Mesendoderm (in vitro differentiated cells): ENCODE data around the gene SNRPD2.
A peak's percentile ranks its signal among the peaks of the same experiment; 100 is the strongest.
"Not testable (repeated sequence)": the region's sequence is repeated elsewhere in the genome, so short reads cannot be mapped to it uniquely, and the experiment has no call there.

Experiments
- DNase-seq: peaks from one replicate; pipeline ENCODE4 v3.0.0; 2013
- H2AK5ac ChIP-seq: 2 replicates; pipeline ENCODE4 v1.6.1; 2013; ENCODE audit warnings: low read length, inconsistent platforms
- H2BK120ac ChIP-seq: 2 replicates; pipeline ENCODE4 v1.6.1; 2013; ENCODE audit warnings: low read depth, mild to moderate bottlenecking, low read length, moderate library complexity, mixed read lengths
- H2BK15ac ChIP-seq: replicated peaks from 2 replicates; pipeline ENCODE4 v1.6.1; 2013; ENCODE audit warnings: low read depth, mild to moderate bottlenecking, moderate library complexity
- H2BK5ac ChIP-seq: 2 replicates; pipeline ENCODE4 v1.6.1; 2013; ENCODE audit warnings: low read length, inconsistent platforms
- H3K18ac ChIP-seq: 2 replicates; pipeline ENCODE4 v1.6.1; 2013; ENCODE audit warnings: mild to moderate bottlenecking, low read length, mixed read lengths
- H3K23ac ChIP-seq: one replicate; pipeline ENCODE4 v1.6.1; 2013; ENCODE audit warnings: low read length
- H3K27ac ChIP-seq: 2 replicates; pipeline ENCODE4 v1.5.1; 2013; ENCODE audit warnings: low read depth, mild to moderate bottlenecking, inconsistent platforms, low read length, moderate library complexity
- H3K27me3 ChIP-seq: 2 replicates; pipeline ENCODE4 v1.6.1; 2013; ENCODE audit warnings: low read length, control low read depth, mild to moderate bottlenecking, inconsistent platforms; ENCODE audit not compliant: insufficient read depth, poor library complexity
- H3K36me3 ChIP-seq: 2 replicates; pipeline ENCODE4 v1.6.1; 2013; ENCODE audit warnings: low read length, inconsistent platforms; ENCODE audit not compliant: control insufficient read depth, insufficient read depth
- H3K4ac ChIP-seq: one replicate; pipeline ENCODE4 v1.6.1; 2013; ENCODE audit warnings: low read depth, mild to moderate bottlenecking, low read length, moderate library complexity
- H3K4me1 ChIP-seq: 2 replicates; pipeline ENCODE4 v1.6.1; 2013; ENCODE audit warnings: low read depth, low read length, inconsistent platforms; ENCODE audit not compliant: control insufficient read depth
- H3K4me2 ChIP-seq: 2 replicates; pipeline ENCODE4 v1.6.1; 2013; ENCODE audit warnings: low read length
- H3K4me3 ChIP-seq: 2 replicates; pipeline ENCODE4 v1.5.1; 2013; ENCODE audit warnings: mild to moderate bottlenecking, low read length
- H3K56ac ChIP-seq: one replicate; pipeline ENCODE4 v1.6.1; 2013; ENCODE audit warnings: low read length
- H3K79me1 ChIP-seq: 2 replicates; pipeline ENCODE4 v1.6.1; 2013; ENCODE audit warnings: low read length, inconsistent platforms
- H3K79me2 ChIP-seq: 2 replicates; pipeline ENCODE4 v1.6.1; 2013; ENCODE audit warnings: mild to moderate bottlenecking, low read length; ENCODE audit not compliant: control insufficient read depth, insufficient read depth
- H3K9ac ChIP-seq: 2 replicates; pipeline ENCODE4 v1.6.1; 2013; ENCODE audit warnings: low read length, inconsistent platforms
- H4K5ac ChIP-seq: one replicate; pipeline ENCODE4 v1.6.1; 2013; ENCODE audit warnings: low read length
- H4K8ac ChIP-seq: one replicate; pipeline ENCODE4 v1.6.1; 2013; ENCODE audit warnings: low read depth, mild to moderate bottlenecking, control low read depth, low read length, moderate library complexity
- WGBS: extraction: QIAGEN DNeasy Blood & Tissue Kit; methylation state at CpG from one replicate; pipeline ENCODE4 v1.1.7; 2013; ENCODE audit warnings: low lambda C conversion rate, missing lambda C conversion rate; ENCODE audit not compliant: insufficient coverage; ENCODE audit errors: extremely low coverage; 5-methylcytosine and 5-hydroxymethylcytosine counted together

The SNRPD2 gene

GRCh38 chr19:45729800-45730290 is 38.1 kb upstream of the SNRPD2 start:
- no peak overlapping the region for H4K8ac ChIP-seq
- peak overlapping the region; percentile 71 for H3K4me3 ChIP-seq
- peaks cover 16% of the 10 kb centered on the region for H3K79me1 ChIP-seq
- no peaks in the 10 kb centered on the region for H3K36me3 ChIP-seq
- peaks cover 24% of the 10 kb centered on the region for H3K79me2 ChIP-seq
- no CpG with 5 or more reads among the region's 10 CpGs for WGBS
- H3K27me3 ChIP-seq: no peaks in the 10 kb centered on the region
- no peak overlapping the region for H2BK5ac ChIP-seq
- H2BK120ac ChIP-seq: no peak overlapping the region
- peak overlapping the region; percentile 33 for H3K27ac ChIP-seq
- H3K9ac ChIP-seq: peak overlapping the region; percentile 95
- peak overlapping the region; percentile 89 for H3K18ac ChIP-seq
- H3K4me1 ChIP-seq: no peaks in the 10 kb centered on the region
- no peak overlapping the region for H2BK15ac ChIP-seq
- H3K4me2 ChIP-seq: peak overlapping the region; percentile 96
- H3K23ac ChIP-seq: peak overlapping the region; percentile 6
- H3K56ac ChIP-seq: peak overlapping the region; percentile 96
- peak; percentile 70 for DNase-seq
- no peak overlapping the region for H4K5ac ChIP-seq
- no peak overlapping the region for H3K4ac ChIP-seq
- no peak overlapping the region for H2AK5ac ChIP-seq

GRCh38 chr19:45728683-45729082 is 36.9 kb upstream of the SNRPD2 start:
- not testable (repeated sequence) for DNase-seq, H3K27ac ChIP-seq, H4K8ac ChIP-seq, H3K36me3 ChIP-seq, H2AK5ac ChIP-seq, H3K4me3 ChIP-seq, H3K4me1 ChIP-seq, H3K23ac ChIP-seq, H2BK15ac ChIP-seq, H4K5ac ChIP-seq, H3K56ac ChIP-seq, H3K18ac ChIP-seq, H2BK5ac ChIP-seq, H3K27me3 ChIP-seq, H3K4ac ChIP-seq, H2BK120ac ChIP-seq, H3K4me2 ChIP-seq, H3K9ac ChIP-seq
- no CpG with 5 or more reads among the region's 18 CpGs for WGBS
- peaks cover 26% of the 10 kb centered on the region for H3K79me2 ChIP-seq
- peaks cover 16% of the 10 kb centered on the region for H3K79me1 ChIP-seq

GRCh38 chr19:45720065-45720464 is 28.3 kb upstream of the SNRPD2 start:
- not testable (repeated sequence) for H4K5ac ChIP-seq, H3K4me1 ChIP-seq, H3K27ac ChIP-seq, H3K9ac ChIP-seq, H3K36me3 ChIP-seq, H3K18ac ChIP-seq, DNase-seq, H3K4ac ChIP-seq, H3K27me3 ChIP-seq, H2BK120ac ChIP-seq, H3K56ac ChIP-seq, H4K8ac ChIP-seq, H2BK5ac ChIP-seq, H3K23ac ChIP-seq, H2BK15ac ChIP-seq, H2AK5ac ChIP-seq, H3K4me3 ChIP-seq, H3K79me1 ChIP-seq, H3K4me2 ChIP-seq
- no CpG with 5 or more reads among the region's 11 CpGs for WGBS
- peaks cover 18% of the 10 kb centered on the region for H3K79me2 ChIP-seq

DNA sequence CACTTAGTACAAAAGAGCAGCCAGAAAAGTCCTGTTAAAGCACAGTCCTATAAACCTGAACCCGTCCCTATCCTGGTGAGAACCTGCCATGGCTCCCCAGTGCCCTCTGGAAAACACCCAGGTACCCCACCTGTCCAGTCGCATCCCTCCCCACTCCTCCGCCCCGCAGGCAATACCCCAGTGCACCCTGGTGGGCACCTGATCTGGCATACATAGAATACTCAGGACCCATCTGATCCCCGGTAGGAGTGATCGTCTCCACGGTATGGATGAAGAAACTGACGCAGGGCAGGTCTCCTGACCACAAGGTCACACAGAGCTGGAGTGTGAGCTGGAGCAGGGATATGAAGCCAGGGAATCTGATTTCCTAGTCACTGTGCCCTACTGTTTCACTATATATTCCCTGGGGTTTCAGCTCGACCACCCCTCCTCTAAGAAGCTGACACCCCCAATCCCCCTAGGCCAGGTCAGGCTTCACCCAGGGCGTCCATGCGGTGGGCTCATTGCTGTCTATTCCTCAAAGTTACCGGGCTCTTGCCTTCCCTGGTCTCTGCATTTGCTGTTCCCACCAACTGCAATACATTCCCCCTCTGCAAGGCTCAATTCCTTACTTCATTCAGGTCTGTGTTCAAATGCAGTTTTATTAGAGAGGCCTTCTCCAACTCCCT is 26.4 kb upstream of the SNRPD2 start:
- Histone ChIP-seq H3K4ac (no peak overlapping the region), H3K56ac (peak overlapping the region; percentile 90), H3K27me3 (no peaks in the 10 kb centered on the region), H3K36me3 (peaks cover 2% of the 10 kb centered on the region), H2BK5ac (peak overlapping the region; percentile 85), H2BK120ac (no peak overlapping the region), H4K5ac (no peak overlapping the region), H2BK15ac (no peak overlapping the region), H4K8ac (no peak overlapping the region), H2AK5ac (peak overlapping the region; percentile 66), H3K18ac (peak overlapping the region; percentile 6), H3K27ac (peak overlapping the region; percentile 76), H3K23ac (peak overlapping the region; percentile 30), H3K4me1 (no peaks in the 10 kb centered on the region), H3K79me2 (peaks cover 29% of the 10 kb centered on the region), H3K4me3 (peak overlapping the region; percentile 44), H3K79me1 (peaks cover 18% of the 10 kb centered on the region), H3K4me2 (peak overlapping the region; percentile 86), H3K9ac (peak overlapping the region; percentile 85)
- WGBS: no CpG with 5 or more reads among the region's 12 CpGs
- DNase-seq: no peak

DNA sequence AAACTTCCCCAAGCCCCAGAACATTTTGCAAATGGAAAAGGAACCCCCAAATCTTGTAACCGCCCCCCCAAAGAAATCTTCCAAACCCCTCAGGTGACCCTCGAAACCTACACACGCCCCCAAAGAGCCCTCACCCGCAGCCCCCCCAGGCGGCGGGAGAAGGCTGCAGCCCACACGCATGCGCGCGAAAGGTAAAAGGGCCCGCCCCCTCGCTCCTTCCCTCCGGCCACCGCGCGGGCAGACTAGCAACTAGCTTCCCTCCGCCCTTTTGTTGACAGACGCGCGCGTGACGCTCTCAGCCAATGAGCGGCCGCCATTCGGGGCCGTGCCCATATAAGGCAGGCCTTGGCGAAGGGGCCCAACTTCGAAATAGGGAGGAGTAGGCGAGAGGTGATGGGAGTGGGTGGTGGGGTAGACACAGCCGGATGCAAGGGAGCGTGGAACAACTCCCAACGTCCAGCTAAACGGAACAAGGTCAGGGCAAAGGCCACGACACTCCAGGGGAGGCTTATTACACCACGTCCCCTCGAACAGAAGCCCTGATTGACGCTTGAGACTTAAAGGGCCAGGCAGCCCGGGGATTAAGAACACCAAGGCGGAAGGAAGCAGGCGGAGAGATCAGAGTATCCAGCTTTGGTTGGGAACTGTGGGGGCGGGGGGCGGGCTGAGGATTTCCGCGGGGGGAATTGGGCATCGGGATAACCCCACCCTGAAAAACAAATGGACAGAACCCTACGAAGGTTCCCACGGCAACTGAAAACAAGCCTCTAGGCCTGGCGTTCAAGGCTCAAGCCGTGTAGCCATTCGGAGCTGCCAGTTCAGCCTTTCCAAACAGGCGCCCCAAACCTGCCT is 25.6 kb upstream of the SNRPD2 start:
- peak overlapping the region; percentile 99 for H3K4me2 ChIP-seq
- peak; percentile 100 for DNase-seq

More for the DNA sequence above, 25.6 kb upstream of the SNRPD2 start:
- no peaks in the 10 kb centered on the region for H3K27me3 ChIP-seq
- H3K4ac ChIP-seq: no peak overlapping the region
- H3K56ac ChIP-seq: peak overlapping the region; percentile 94
- peak overlapping the region; percentile 94 for H3K9ac ChIP-seq
- H2BK15ac ChIP-seq: no peak overlapping the region
- H3K79me1 ChIP-seq: peaks cover 18% of the 10 kb centered on the region
- no peaks in the 10 kb centered on the region for H3K4me1 ChIP-seq
- WGBS: no CpG with 5 or more reads among the region's 51 CpGs
- H3K79me2 ChIP-seq: peaks cover 30% of the 10 kb centered on the region
- no peak overlapping the region for H4K5ac ChIP-seq
- peak overlapping the region; percentile 40 for H3K18ac ChIP-seq
- peak overlapping the region; percentile 87 for H2AK5ac ChIP-seq
- H2BK120ac ChIP-seq: no peak overlapping the region
- no peak overlapping the region for H4K8ac ChIP-seq
- peak overlapping the region; percentile 64 for H3K4me3 ChIP-seq
- H3K23ac ChIP-seq: peak overlapping the region; percentile 30
- H3K36me3 ChIP-seq: peaks cover 2% of the 10 kb centered on the region
- H3K27ac ChIP-seq: peak overlapping the region; percentile 76
- peak overlapping the region; percentile 85 for H2BK5ac ChIP-seq
